Progenitor cell of endocrine pancreas (in vitro differentiated cells): ENCODE measurements around the gene ALDH8A1. TPM values are rescaled to one million over a fixed set of nuclear protein-coding genes. Genes with fewer than 3 reads are reported as not detected.

Experiments
- DNase-seq: peaks from one replicate; pipeline ENCODE4 v3.0.0; 2021; ENCODE audit warnings: low spot score; ENCODE audit not compliant: unreplicated experiment
- H3K27ac Mint-ChIP-seq: 2 replicates; pipeline ENCODE4 v1.8.0; 2021; ENCODE audit warnings: mild to moderate bottlenecking, moderate library complexity, mixed read lengths
- H3K27me3 Mint-ChIP-seq: 2 replicates; pipeline ENCODE4 v1.8.0; 2021; ENCODE audit warnings: mixed read lengths
- H3K36me3 Mint-ChIP-seq: 2 replicates; pipeline ENCODE4 v1.8.0; 2022; ENCODE audit warnings: mixed read lengths; ENCODE audit not compliant: insufficient read depth
- H3K4me1 Mint-ChIP-seq: 2 replicates; pipeline ENCODE4 v1.8.0; 2021; ENCODE audit warnings: low read depth, mixed read lengths
- H3K4me3 Mint-ChIP-seq: 2 replicates; pipeline ENCODE4 v1.8.0; 2021; ENCODE audit warnings: low read depth, mild to moderate bottlenecking, moderate library complexity, mixed read lengths
- H3K9me3 Mint-ChIP-seq: 2 replicates; pipeline ENCODE4 v1.8.0; 2021; ENCODE audit warnings: low read depth, mixed read lengths
- CTCF ChIP-seq: fragments of 200-600 bp; sonication (generic); IDR thresholded peaks from one replicate; pipeline ENCODE4 v1.5.0; 2021; ENCODE audit warnings: antibody characterized with exemption, mild to moderate bottlenecking; ENCODE audit not compliant: unreplicated experiment
- total RNA-seq: library from RNA; stranded (reverse); gene quantifications from 2 replicates; pipeline ENCODE4 v1.2.1, GENCODE V29; 2021

ALDH8A1 gene
- total RNA-seq, 1 donor from 2014 or later = 1.5 TPM

- no peak for DNase-seq
- no peaks in the 10 kb centered on the region for H3K4me1 Mint-ChIP-seq
- no peaks in the 10 kb centered on the region for H3K27me3 Mint-ChIP-seq
- H3K36me3 Mint-ChIP-seq = peaks cover 11% of the 10 kb centered on the region
- no peak for TF ChIP-seq CTCF
- H3K4me3 Mint-ChIP-seq = no peak overlapping the region
- no peaks in the 10 kb centered on the region for H3K9me3 Mint-ChIP-seq
- H3K27ac Mint-ChIP-seq = no peak overlapping the region
These were observed 42.3 kb upstream of the ALDH8A1 start for GRCh38 chr6:134992155-134992554.

- H3K9me3 Mint-ChIP-seq = no peaks in the 10 kb centered on the region
- no peaks in the 10 kb centered on the region for H3K4me1 Mint-ChIP-seq
These were observed 40.4 kb upstream of the ALDH8A1 start for GRCh38 chr6:134990262-134990661.

GRCh38 chr6:134984821-134985220 lies 34.9 kb upstream of the ALDH8A1 start:
- no peaks in the 10 kb centered on the region for H3K9me3 Mint-ChIP-seq
- no peak for DNase-seq
- TF ChIP-seq CTCF = no peak
- H3K4me1 Mint-ChIP-seq = no peaks in the 10 kb centered on the region
- H3K36me3 Mint-ChIP-seq = peaks cover 22% of the 10 kb centered on the region
- H3K4me3 Mint-ChIP-seq = no peak overlapping the region
- no peak overlapping the region for H3K27ac Mint-ChIP-seq
- no peaks in the 10 kb centered on the region for H3K27me3 Mint-ChIP-seq

More at GRCh38 chr6:134990262-134990661, 40.4 kb upstream of the ALDH8A1 start:
- no peak for DNase-seq
- H3K27ac Mint-ChIP-seq = no peak overlapping the region
- peaks cover 7% of the 10 kb centered on the region for H3K36me3 Mint-ChIP-seq
- no peaks in the 10 kb centered on the region for H3K27me3 Mint-ChIP-seq
- H3K4me3 Mint-ChIP-seq = no peak overlapping the region
- no peak for TF ChIP-seq CTCF

GRCh38 chr6:134983823-134984222 lies 33.9 kb upstream of the ALDH8A1 start:
- no peak overlapping the region for H3K27ac Mint-ChIP-seq
- TF ChIP-seq CTCF = no peak
- no peaks in the 10 kb centered on the region for H3K4me1 Mint-ChIP-seq
- no peak overlapping the region for H3K4me3 Mint-ChIP-seq
- no peak for DNase-seq
- H3K9me3 Mint-ChIP-seq = no peaks in the 10 kb centered on the region
- peaks cover 20% of the 10 kb centered on the region for H3K36me3 Mint-ChIP-seq
- no peaks in the 10 kb centered on the region for H3K27me3 Mint-ChIP-seq

- no peaks in the 10 kb centered on the region for H3K27me3 Mint-ChIP-seq
- H3K36me3 Mint-ChIP-seq = peaks cover 20% of the 10 kb centered on the region
- no peaks in the 10 kb centered on the region for H3K4me1 Mint-ChIP-seq
- no peak for TF ChIP-seq CTCF
- H3K9me3 Mint-ChIP-seq = no peaks in the 10 kb centered on the region
- no peak for DNase-seq
- H3K4me3 Mint-ChIP-seq = no peak overlapping the region
- H3K27ac Mint-ChIP-seq = no peak overlapping the region
These were observed 32.3 kb upstream of the ALDH8A1 start for GRCh38 chr6:134982161-134982560.
